Stimulated activated CD8-positive, alpha-beta memory T cell treated with anti-CD3 and anti-CD28 coated beads, Interleukin-2, amount 100 ng/mL, for 48 hours (primary cell): ENCODE data around the gene DDR1.
"Not testable (repeated sequence)": the region's sequence is repeated elsewhere in the genome, so short reads cannot be mapped to it uniquely, and the experiment has no call there.

Experiments
- DNase-seq, 2 donors: peaks; one replicate each; pipeline ENCODE4 v3.0.0-alpha.2; 2020; ENCODE audit warnings: low read depth in 2 of 2

Gene DDR1

DNA sequence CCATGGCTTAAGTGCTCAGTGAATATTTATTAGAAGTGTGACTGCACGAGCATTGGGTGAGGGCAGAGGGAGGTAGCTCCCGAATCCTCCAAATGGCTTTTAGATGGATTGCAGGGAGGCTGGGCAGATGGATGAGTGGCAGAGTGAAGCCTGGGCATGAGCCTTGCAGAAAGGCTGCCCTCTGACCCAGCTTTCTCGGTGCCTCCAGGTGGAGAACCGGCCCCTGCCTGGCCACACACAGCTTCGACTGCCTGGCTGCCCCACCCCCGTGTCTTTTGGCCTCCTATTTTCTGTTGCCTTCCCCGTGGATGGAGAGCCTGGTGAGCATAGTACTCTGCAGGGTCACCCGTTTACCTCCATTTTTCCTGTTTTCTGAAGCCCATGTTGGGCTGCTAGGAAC, 33.2 kb downstream of the DDR1 start:
- DNase-seq = no peak

DNA sequence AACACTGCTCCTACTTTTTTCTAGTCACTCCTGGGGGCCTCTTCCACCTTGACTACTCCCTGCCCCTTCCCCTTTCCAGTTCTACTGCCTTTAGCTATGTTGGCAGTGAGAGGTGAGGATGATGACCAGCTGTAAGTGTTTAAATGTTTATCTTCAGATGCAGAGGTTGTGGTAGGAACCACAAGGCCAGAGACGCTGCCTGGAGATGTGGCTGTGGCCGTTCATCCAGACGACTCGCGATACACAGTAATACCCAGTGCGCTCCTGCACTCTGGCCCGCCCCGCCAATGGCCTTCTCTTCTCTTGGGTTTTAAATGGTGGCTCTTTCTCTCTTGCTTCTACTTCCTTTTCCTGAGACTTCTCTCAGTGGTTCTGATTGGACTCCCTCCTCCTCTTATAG, 34.4 kb downstream of the DDR1 start:
- DNase-seq = no peak

DNA sequence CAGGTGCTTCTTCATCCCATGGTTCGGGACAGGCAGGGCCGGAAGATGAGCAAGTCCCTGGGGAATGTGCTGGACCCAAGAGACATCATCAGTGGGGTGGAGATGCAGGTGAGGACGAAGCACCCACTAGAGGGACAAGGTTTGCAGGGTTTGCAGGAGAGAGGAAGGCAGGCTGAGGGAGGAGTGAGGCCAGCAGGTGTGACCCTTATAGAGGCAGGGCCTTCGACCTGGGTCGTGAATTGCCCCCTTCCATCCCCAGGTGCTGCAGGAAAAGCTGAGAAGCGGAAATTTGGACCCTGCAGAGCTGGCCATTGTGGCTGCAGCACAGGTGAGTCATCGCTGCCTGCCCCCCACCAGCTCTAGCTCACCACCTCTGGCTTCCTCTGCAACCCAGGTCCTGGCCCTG, 38.1 kb downstream of the DDR1 start:
- DNase-seq = no peak

DNA sequence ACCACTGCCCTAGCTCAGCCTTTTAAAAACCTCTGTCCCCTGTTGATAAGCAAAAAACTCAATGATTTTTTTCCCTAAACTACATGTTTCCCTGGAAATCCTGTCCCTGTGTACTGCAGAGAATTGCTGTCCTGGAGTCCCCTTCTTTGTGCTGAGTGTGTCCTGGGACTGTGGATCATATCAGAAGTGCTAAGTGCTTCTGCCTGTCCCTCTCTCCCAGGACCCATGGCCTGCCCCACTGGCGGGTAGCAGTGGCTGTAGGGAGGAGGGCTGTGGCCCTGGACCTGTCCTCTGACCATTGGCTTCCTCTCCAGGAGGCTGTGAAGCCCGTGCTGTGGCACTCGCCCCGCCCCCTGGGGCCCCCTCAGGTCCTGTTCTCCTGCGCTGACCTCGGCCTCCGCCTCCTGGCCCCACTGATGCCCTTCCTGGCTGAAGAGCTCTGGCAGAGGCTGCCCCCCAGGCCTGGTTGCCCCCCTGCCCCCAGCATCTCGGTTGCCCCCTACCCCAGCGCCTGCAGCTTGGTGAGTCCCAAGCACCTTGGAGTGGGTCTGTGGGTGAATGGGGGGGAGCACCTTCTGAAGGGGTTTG, 39.8 kb downstream of the DDR1 start:
- not testable (repeated sequence) for DNase-seq

DNA sequence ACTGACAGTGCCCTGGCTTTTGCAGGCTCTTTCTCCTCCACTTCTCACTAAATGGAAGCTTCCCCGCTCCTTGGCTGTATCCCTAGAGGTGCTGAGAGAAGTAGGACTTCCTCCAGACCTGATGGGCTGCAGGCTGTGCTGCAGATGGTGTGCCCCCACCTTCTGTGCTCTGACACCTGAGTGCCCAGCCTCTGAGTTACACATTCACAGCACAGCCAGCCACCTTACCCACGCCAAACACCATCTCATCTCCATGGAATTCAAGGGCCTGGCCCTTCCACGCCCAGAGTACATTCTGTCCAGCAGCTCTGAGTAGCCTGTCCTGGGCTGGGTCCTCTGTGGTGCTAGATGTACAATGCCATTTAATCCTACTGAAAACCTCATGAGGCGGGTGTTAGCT, 42.3 kb downstream of the DDR1 start:
- no peak for DNase-seq

DNA sequence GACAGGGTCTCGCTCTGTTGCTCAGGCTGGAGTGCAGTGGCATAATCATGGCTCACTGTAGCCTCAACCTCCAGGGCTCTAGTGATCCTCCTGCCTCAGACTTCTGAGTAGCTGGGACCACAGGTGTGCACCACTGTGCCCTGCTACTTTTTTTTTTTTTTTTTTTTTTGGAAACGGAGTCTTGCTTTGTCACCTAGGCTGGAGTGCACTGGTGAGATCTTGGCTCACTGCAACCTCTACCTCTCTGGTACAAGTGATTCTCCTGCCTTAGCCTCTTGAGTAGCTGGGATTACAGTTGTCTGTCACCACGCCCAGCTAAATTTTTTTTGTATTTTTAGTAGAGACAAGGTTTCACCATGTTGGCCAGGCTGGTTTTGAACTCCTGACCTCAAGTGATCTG, 42.8 kb downstream of the DDR1 start:
- not testable (repeated sequence) for DNase-seq

DNA sequence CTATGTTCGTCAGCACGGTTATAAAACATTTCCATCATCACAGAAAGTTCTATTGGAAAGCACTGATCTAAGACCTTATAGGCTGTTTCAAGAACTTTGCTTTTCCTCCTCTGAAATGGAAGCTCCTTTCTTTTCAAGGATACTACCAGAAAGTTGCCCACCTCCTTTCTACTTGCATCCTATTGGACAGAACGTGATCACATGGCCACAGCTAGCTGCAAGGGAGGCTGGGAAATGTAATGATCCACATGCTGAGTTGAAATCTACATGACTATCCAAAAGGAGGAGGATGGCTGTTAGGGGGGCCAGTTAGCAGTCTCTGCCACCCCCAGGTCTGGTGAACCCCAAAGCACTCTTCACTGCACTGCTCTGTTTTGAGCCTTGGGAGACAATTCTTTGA, 44.4 kb downstream of the DDR1 start:
- no peak for DNase-seq

DNA sequence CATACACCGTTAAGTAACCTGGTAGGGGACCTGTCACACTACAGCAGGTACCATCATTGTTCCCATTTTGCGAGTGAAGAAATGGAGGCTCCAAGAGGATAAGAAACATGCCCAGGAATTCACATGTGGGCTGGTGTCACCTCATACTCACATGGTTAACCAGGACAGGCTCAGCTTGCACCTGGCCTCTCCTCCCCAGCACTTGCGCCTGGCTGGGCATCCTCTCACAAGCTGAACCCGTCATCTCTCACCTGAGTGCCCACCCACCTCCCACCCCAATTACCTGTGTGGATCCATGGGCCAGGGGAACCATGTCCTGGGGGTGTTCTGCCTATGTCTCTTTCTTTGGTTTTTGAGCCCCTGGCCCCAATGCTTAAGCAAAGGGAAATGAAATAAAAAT, 46.2 kb downstream of the DDR1 start:
- DNase-seq = no peak

DNA sequence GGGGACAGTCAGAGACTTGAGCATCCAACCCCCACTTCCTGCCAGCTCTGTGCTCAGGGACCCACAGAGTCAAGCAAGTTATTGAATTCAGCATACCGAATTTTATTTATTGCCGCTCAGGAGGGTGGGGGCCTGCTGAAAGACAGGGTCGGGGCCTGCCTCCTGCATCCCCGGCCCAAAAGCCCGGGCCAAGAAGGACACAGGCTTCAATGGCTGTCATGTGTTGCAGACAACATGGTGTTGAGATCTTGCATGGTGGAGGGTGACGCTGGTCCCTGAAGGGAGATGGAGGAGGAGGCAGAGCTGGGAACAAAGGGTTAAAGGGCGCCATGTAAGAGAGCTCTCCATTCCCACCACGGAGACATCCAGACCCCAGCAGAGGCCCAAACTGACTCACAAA, 47.0 kb downstream of the DDR1 start:
- no peak for DNase-seq

DNA sequence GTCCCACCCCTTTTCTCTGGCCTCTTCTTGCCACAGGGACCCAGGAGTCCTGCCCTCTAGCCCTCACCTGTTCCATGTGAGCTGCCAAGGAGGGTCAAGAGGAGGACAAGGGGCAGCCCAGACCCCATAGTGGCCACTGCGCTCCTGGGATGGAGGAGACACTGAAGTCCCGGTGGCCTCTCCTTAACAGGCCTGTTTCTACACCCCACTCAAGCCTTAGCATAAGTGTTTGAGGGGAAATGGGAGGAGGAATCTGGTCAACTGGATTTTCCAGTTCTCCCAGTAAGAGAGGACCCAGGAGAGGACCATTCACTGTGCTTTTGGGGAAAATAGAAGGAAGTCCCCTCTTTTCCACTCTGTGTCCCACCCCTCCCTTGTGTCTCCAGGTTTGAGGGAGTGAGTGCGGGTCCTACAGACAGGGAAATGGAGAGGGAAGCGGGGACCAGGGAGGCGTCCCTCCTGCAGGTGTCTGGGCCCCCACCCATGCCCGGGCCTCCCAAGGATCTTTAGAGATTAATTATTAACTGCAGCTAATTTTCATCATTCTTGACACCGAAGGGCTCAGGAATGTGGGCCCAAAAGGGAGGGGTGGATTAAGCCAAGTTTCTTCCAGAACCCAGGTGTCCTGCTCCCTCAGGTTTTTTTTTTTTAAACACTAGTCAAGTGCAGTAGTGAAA, 47.8 kb downstream of the DDR1 start, which contains the start of gene SFTA2:
Gene SFTA2 (minus strand): TSS at position 202 of the 677 bp plus-strand sequence. CDS start 74 bp downstream, at position 128.
- DNase-seq = no peak

DNA sequence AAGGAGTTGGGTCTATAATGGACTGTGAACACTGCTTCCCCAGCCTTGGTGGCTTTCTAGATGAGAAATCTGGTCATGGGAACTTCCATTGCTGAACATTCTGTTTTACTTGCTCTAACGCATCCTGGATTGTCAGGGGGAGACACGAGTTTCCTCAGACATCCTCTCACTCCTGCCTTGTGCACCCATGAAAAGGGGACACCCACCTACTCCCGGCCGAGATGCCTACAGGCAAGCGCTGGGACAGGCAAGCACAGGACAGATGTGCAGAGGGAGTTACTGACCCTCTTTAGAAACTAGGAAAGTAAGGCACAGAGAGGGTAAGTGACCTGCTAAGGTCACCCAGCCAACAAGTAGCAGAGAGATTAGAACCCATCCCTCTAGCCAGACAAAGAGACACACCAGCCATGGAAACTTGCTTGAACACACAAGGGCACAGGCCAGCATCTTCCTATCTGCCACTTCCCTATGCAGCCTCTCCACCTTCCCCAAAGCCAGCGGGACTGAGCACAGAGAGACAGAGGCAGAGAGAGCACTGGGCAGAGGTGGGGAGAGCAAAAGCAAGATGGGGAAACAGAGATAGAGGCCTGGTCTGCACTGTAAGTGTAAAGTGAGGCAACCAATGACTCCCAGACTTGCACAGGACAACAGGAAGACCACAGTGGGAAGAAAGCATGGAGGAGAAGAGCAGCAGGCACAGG, 48.5 kb downstream of the DDR1 start:
- no peak for DNase-seq

DNA sequence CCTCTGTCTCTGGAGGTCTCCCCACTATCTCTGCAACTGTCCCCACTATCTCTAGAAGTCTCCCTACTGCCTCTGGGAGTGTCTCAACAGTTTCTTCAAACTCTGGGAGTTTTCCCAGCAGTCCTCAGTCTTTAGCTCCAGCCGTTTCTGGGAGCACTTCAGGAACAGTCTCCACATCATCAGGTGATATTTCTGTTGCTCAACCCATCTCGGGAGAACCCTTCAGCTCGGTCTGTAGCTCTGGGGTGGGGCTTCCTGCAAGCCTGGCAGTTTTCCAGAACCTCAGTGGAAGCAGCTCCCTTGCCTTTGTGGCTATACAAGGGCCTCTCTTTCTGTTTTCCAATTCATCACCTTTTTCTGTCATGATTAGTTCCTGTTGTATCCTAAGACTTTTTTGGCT, 50.7 kb downstream of the DDR1 start:
- no peak for DNase-seq

DNA sequence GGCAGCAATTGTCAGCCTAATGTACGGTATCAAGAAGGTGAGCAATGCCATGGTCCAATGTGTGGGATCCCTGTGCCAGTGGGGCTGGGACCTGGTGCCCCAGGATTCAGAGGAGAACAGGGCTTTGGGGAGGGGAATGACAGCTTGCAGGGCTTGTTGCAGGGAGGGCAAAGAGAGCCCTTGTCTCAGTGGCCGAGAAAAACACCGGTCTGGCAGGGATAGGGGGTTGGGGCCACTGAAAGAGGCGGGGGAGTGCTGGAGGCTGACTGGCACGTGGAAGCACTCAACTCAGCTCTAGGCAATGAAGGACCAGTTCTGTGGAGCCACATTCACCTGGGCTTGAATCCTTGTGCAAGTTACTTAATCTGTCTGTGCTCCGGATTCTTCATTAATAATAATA, 52.9 kb downstream of the DDR1 start:
- DNase-seq = no peak

DNA sequence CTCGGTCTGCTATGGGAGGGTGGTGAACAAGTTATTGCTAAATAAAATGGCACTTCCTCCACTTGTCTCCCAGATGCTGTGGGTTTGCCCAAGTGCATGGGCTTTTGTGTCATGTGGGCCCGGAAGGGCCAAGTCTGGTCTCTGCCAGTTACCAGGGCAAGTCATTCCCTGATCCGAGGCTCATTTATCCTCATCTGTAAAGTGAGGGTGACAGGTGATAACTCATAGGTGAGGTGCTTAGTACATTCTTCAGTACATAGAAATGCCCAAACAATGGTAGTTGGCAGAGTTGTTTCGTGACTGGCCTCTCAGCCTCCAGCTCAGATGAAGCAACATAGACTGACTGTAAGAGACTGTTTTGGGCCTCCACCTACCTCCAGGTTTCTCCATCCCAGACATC, 54.4 kb downstream of the DDR1 start:
- DNase-seq = no peak

DNA sequence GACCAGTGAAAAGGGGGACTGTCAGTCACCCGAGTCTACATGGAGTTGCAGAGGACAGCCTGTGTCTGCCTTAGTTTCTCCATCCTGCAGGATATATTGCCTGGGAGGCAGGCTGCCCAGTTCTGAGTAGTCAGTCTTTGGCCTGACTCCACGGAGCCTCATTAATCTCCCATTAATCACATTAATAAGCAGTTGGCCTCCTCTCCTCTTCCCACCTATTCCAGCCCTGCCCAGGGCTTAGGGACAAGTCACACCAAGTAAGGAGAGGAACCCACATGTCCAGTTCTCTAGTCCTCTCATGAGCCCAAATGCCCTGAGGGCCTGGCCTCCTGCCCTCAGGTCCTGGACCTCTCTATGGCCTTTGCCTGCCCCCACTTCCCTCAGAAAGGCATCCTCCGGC, 55.2 kb downstream of the DDR1 start:
- DNase-seq = no peak

DNA sequence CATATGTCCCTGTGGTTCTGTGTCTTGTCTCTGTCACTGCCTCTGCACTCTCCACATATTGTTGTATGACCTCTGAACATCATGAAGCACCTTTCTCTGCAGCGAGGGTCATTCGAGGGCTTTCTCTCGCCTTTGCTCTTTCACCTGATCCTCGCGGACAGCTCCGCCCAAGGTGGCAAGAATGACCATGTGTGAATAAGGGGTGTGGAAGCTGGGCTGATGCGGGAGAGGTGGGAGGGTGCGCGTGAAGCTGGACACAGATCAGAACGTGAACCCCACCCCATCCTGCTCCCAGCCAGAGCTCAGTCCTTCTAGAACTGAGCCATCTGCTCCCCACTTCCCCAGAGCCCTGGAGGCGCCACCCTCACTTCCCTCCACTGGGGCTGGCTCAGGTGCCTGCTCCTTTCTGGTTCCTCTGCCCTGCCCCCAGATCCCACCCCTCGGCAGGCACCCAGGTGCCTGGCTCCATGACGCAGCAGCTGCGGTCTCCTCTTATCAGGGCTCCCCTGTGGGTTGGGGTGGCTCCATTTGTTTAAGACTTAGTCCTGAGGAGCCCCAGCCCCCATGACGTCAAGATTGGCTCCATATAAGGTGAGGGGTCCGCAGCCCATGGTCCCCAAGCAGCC, 56.2 kb downstream of the DDR1 start, which contains the start of gene MUCL3:
Gene MUCL3 (plus strand): TSS at position 613 of the 626 bp plus-strand sequence. CDS start 27 bp downstream, outside the sequence.
- DNase-seq = no peak

DNA sequence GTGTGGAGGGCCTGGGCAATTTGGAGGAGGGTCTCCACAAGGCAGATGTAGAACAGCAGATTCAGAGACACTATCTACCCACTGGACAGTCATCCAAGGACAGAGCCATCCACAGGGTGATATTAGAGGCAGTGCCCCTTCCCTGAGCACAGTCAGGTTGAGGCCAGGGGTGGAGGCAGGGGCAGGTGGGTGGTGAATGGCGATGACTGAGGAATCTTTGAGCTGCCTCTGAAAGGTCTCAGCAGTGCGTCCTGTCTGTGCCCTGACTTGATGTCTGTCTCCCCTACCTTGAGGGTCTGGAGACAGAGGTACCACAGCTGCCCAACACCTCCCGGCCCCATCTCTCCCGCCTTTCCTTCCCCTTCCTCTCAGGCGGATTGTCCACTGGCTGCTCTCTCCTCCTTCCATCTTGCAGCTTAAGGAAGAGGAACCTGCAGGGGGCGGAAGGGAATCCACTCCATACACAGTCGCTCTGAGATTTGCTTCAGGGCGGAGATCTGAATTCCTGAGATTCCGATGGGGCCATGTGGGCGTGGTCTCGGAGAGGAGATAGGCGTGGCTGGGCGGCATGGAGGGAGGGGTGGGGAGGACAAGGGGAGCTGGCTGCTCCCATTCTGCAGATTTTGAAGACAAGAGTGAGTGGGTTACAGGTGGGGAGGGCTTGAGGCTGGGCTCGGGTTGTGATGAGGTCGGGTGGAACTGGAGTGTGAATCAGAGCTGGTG, 58.2 kb downstream of the DDR1 start:
- no peak for DNase-seq

DNA sequence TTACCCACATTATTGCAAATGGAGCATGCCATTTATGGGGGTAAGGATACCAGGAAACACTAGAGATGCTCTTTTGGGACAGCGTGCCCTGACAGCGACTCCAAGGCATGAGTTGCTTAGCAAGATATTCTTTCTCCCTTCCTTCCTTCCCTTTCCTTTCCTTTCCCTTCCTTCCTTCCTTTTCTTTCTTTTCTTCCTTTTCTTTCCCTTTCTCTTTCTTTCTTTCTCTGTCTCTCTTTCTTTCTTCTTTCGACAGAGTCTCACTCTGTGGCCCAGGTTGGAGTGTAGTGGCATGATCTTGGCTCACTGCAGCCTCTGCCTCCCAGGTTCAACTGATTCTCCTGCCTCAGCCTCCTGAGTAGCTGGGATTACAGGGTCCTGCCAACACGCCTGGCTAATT, 59.7 kb downstream of the DDR1 start:
- no peak for DNase-seq

DNA sequence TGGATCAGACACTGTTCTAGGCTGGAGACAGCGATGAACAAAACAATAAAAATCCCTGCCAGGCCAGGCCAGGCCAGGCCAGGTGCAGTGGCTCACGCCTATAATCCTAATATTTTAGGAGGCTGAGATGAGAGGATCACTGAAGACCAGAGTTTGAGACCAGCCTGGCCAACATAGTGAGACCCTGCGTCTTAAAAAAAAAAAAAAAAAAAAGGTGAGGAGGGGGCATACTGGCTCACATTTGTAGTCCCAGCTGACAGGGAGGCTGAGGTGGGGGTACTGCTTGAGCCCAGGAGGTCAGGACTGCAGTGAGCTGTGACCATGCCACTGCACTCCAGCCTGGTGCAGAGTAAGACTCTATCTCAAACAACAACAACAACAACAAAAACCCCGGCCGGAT, 61.0 kb downstream of the DDR1 start:
- no peak for DNase-seq

DNA sequence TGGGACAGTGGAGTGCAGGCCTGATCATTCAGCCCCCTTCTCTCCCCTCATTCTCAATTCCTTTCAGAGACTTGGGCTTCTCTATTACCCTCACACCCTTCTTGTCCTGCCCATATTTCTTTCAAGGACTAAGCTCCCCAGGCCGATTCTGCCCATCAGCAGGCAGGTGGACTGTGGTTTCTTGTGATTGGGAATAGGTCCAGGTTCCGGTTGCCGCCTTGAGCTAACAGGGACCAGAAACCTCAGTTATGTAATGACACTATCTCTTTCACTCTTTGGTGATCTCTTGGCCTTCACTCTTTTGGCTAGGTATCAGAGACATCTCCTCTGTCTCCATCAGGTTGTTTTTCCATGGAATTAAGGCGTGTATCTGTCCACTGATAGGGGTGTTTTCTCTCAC, 62.9 kb downstream of the DDR1 start:
- DNase-seq = no peak

DNA sequence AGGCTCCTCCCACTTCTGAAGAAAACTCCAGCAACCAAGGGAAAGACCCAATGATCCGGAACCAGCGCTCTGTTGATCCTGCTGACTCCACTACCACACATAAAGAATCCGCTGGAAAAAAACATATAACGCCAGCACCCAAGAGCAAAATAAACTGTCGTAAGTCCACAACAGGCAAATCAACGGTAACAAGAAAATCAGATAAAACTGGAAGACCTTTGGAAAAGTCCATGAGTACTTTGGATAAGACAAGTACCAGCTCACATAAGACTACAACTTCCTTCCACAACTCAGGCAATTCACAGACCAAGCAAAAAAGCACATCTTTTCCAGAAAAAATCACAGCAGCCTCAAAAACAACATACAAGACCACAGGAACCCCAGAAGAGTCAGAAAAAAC, 64.5 kb downstream of the DDR1 start:
- no peak for DNase-seq
